GM21360 (cell line): ENCODE measurements around the gene EDN1.

ENCODE experiments used
- ATAC-seq: cut with Tn5 transposase; IDR thresholded peaks from one replicate; pipeline ENCODE4 v1.9.1; 2021; ENCODE audit warnings: mild to moderate bottlenecking, moderate library complexity; ENCODE audit not compliant: unreplicated experiment

EDN1 gene

GRCh38 chr6:12269110-12269509 is 21.1 kb upstream of the EDN1 start:
- ATAC-seq = no peak

GRCh38 chr6:12270551-12271230 is 19.5 kb upstream of the EDN1 start:
- ATAC-seq = no peak

- ATAC-seq = no peak
These were observed 18.6 kb upstream of the EDN1 start for GRCh38 chr6:12271594-12271993.

- ATAC-seq = no peak
These were observed 18.2 kb upstream of the EDN1 start for GRCh38 chr6:12271997-12272396.

- ATAC-seq = no peak
These were observed 15.1 kb upstream of the EDN1 start for GRCh38 chr6:12275107-12275506.

- ATAC-seq = no peak
These were observed 13.2 kb upstream of the EDN1 start for GRCh38 chr6:12276930-12277315.

- no peak for ATAC-seq
These were observed 12.8 kb upstream of the EDN1 start for GRCh38 chr6:12277386-12277785.

- ATAC-seq = no peak
These were observed 11.2 kb upstream of the EDN1 start for GRCh38 chr6:12278915-12279314.

- no peak for ATAC-seq
These were observed 10.7 kb upstream of the EDN1 start for GRCh38 chr6:12279322-12280091.

- no peak for ATAC-seq
These were observed 9.7 kb upstream of the EDN1 start for GRCh38 chr6:12280458-12280857.

- ATAC-seq = no peak
These were observed 9.3 kb upstream of the EDN1 start for GRCh38 chr6:12280902-12281301.

- no peak for ATAC-seq
These were observed 6.3 kb upstream of the EDN1 start for GRCh38 chr6:12283904-12284303.

GRCh38 chr6:12286373-12287110 is 3.6 kb upstream of the EDN1 start:
- no peak for ATAC-seq

- no peak for ATAC-seq
These were observed 1.9 kb upstream of the EDN1 start for GRCh38 chr6:12288211-12288618.

GRCh38 chr6:12288914-12289313 is 1.2 kb upstream of the EDN1 start:
- ATAC-seq = no peak

GRCh38 chr6:12289365-12289919 is 719 bp upstream of the EDN1 start:
- no peak for ATAC-seq

- ATAC-seq = no peak
These were observed 1.1 kb downstream of the EDN1 start for GRCh38 chr6:12291071-12291838.

GRCh38 chr6:12291839-12292604 is 1.9 kb downstream of the EDN1 start:
- ATAC-seq = no peak

- no peak for ATAC-seq
These were observed 3.2 kb downstream of the EDN1 start for GRCh38 chr6:12293235-12293930.
